Activated CD4-positive, alpha-beta T cell treated with anti-CD3 and anti-CD28 coated beads for 4 hours (primary cell): ENCODE data around the gene POGZ.
A peak's percentile ranks its signal among the peaks of the same experiment; 100 is the strongest.
"Not testable (repeated sequence)": the region's sequence is repeated elsewhere in the genome, so short reads cannot be mapped to it uniquely, and the experiment has no call there.

Experiments
- DNase-seq, 2 donors: peaks; one replicate each; pipeline ENCODE4 v3.0.0-alpha.2; 2020

POGZ gene

DNA sequence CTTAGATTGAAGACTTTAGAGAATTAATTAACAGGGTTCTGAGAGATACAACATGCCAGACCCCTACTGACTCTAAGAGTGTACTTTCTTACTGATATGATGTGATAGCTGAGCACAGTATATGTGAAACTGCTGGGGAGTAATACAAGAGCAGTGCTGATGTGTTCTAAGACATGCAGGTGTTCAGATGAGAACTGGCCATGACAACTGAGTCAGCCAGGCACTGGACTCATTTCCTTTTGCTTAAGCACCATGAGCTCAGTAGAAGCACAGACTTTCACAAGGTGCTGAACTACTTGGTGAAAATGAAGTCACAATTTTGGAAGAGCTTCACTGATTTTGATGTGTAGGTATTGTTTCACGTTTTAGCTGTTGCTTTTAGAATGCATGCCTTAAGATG is 15.9 kb upstream of the POGZ start:
- no peak for DNase-seq

DNA sequence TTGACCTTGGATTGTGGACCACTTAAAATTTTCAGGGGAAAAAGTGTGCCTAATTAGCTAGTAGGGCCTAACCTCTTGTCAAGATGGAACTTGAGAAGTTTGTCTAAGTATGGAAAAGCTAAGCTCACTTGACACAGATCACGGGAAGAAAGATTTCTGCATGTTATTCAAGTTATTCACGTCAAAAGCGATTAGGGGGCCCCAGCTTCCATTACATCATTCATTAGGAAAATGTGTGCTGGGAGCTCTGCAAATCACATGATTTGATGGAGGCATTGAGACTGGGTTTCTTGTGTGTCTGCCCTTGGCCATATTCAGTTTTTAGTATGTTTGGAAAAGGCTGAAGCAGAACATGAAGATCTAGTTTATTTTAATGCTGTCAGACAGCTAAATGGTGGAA is 15.5 kb upstream of the POGZ start:
- no peak for DNase-seq

DNA sequence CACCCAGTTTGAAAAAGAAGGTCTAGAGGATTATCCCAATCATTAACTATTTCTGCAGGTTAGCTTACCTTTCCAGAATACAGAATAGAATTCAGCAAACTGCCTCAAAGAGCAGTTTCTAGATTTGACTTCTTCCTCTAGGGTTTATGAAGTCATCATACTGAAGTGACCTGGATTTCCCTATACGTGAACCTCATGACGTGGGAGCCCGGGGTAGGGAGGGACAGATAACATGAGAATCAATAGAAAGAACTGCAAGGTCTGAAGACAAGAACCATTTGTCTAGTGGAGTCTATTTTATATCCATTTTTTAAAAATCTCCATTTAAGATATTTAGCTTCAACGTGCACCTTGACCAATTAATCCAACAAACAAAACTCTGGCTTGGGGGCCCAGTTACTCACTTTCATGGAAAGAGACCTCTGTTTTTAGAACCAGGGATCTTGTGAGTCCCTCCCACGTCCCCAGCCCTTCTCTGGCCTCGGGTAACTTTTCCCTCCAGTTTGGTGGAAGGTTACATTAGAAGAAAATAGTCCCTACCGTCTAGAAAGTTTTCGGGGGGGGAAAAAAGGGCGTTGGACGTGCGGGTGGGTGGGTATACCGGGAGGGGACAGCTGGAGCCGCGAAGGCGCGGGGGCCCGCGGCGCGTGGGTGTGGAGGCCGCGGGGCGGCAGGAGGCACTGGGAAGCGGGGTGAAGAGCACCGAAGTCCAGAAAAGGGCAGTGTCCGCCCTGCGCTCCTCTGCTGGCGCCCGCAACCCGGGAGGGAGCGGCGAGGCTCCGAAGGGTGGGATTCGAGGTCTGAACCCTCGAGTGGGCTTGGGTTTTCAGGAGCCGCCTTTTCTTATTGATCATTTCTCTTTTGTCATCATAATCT is 13.8 kb upstream of the POGZ start:
- peak; percentile 14 to 22 for DNase-seq

DNA sequence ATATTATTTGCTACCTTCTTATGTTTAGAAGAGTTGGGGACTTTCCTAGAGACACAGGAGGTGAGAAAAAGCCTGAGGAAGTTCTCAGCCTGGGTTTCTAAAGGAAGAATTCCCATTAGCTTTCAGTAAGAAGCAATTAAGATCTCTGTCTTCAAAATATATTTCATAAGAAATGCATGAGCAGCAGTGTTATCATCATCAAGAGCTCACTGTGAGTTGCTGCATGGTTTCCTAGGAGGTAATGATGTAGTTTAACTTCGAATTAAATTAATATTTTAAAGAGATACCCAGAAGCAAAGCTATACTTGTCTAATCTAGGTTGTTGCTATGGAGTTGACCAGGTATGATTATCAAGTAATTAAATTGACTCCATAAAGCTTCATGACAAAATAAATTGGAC is 5.7 kb upstream of the POGZ start:
- DNase-seq: no peak

DNA sequence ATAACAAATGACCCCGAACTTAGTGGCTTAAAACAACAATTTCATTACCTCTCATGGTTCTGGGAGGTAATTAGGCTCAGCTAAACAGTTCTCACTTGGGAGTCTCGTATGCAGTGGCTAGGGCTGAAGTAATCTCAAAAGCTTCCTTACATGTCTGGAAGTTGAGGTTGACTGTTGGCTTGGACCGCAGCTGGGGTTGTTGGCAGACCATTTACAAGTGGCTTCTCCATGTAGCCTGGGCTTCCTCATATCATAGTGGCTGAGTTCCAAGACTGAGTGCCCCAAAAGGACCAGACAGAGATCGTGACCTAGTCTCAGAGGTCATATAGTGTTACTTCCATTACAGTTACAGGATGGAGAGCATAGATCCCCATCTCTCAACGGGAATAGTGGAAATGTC is 2.4 kb upstream of the POGZ start:
- DNase-seq: no peak

DNA sequence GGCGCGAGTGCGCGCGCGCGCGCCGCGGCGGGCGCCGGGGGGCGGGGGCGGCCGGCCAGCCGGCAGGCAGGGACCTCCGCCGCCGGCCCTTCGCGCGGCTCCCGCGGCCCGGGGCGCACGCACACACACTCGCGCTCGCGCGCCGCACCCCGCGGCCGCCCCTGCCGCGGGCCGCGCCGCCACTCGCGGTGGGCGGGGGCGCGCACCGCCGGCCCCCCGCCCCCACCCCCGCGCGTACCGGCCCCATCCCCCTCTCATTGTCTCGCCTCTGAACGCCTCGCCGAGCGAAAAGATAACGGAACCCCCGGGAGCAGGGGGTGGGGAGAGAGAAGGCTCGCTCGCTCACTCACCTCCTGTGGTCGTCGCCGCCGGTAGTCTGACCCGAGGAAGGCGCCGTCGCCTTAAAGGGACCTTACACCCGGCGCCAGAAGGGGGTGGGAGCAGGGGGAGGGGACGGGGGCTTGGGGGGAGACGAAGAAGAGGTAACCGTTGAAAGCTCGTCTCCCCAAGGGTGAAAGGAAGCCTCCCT is 428 bp downstream of the POGZ start:
- peak; percentile 53 to 65 for DNase-seq

DNA sequence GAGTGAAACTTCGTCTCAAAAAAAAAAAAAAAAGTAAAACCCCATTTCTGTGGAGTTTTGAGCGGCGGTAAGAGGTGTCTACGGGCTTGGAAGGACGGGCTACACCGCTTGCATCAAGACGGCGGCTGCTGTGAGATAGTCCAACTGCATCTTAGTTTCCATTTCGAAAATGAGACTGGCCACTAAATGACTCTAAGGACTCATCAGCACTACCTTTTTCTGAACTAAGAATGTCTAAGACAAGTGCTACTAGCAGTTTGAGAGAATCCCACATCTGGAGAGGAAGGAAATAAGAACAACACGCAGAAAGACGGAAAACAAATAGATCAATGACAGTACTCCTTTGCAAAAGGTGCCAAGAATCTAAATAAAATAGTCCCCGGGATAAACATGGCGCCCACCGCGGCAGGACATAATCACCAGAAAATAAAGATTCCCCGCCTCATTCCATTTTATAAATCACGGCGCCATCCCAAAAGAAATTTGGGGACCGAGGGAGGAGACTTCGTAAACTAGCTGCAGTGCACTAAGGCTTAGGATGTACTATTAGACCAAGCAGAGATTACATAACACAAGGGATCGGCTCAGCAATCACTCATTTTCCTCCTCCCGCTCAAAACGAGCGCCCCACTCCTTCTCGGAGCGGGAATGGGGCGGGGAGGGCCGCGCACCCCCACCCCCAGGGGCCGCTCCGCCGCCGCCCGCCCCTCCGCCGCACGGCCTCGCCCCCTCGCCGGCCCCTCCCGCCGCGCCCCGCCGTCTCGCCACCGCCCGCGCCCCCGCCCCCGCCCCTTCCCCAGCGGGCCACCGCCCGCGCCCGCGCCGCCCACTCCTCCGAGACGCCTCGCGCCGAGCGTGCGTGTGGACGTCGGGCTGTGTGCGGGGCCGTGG is 1.1 kb downstream of the POGZ start:
- peak; percentile 69 to 84 for DNase-seq

DNA sequence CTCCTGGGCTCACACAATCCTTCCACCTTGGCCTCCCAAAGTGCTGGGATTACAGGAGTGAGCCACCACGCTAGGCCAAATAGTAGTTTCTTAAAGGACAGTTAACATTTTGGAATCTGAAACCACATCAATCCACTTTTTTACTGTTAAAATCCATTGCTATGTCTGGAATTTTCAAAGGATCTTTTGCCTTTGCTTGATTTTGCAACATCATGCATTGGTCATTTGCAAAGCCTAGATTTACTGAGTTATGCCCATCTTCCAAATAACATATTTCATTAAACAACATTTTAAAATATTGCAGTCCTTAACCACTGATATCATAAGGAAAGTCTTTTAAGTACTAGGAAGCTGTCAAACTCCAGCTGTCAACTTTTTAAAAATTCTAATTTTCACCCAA is 3.3 kb downstream of the POGZ start:
- DNase-seq: no peak

DNA sequence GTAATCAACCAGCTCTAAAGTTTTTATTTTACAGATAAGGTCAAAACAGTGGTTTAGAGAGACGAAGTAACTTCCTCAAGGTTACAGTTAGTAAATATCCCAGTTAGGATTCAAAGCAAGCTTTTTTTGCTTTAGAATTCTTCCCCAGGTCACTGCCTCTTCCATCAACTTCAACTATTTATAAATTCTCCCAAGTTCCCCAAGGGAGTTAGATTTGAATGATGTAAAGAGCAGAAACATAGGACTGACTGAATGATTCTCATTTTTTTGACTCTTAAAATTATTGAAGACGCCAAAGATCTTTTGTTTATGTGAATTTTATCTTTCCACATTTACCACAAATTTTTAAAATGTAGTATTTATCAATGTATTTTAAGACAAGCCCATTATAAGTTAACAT is 4.1 kb downstream of the POGZ start:
- no peak for DNase-seq

DNA sequence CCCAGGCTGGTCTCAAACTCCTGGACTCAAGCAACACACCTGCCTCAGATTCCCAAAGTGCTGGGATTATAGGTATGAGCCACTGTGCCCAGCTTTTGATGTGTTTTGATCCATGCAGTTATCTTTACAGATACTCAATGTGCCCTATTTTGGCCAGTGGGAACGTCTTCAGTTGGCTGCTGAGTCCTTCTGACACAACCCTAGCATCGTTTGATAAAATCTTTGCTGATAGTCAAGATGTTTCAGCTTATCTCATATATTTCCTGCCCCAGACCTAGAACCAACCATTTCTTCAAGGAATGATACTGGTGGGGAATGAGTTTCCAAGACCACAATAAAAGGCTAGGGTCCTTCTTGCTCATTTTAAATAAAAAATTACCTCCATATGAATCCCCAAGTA is 11.6 kb downstream of the POGZ start:
- no peak for DNase-seq

DNA sequence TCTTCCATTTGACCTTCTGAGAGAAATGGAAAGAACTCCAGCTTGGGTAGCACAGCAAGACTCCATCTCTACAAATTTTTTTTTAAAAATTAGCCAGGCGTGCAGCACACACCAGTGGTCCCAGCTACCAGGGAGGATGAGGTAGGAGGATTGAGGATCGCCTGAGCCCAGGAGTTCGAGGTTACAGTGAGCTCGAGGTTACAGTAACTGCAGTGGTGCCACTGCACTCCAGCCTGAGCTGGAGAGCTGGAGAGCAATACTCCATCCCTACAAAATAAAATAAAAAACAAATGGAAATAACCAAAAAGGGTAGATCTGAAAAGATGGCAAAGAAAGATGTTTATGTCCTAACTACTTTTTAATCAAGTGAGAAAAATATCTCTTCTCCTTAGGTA is 14.5 kb downstream of the POGZ start:
- DNase-seq: no peak

DNA sequence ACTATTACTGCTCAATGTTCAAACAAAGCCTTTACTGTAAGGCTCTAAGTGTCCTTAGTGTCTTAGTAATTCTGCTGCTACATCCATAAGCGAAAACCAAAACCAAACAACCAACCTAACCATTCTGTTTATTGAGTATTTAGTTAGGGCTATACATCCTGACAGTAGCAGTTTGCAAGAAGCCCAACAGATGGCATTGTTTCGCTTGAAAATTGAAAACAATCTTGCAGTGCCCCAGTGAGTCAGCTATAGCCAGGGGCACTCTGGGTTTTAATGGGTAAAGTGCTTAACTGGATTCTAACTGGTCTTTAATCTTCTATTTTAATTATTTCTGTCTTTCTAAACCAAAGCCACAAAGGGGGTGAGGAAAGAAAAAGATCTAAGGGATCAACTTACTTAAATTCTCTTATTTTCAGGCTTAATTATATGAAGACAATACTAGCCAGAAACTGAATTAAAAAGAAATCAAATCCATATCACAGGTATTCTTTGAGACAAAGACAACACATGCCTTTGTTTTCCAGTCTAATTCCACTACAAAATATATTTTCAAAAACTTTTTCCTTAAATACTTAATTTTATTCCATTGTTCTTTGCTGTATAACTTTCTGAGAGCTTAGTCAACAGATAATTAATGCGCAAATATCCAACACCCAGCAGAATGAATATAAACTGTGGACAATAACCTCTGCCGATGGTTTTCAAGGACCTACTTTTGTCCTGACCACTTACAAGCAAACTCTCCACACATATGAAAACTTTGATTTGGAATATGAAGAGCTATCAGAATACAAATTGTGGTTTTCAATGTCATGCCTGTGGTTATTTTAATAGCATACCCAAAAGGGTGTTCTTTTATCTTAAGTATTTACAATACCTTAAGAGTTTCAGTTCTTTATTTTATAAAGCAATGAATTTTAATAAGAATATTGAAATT is 15.2 kb downstream of the POGZ start:
- DNase-seq: peak; percentile 55 to 76

DNA sequence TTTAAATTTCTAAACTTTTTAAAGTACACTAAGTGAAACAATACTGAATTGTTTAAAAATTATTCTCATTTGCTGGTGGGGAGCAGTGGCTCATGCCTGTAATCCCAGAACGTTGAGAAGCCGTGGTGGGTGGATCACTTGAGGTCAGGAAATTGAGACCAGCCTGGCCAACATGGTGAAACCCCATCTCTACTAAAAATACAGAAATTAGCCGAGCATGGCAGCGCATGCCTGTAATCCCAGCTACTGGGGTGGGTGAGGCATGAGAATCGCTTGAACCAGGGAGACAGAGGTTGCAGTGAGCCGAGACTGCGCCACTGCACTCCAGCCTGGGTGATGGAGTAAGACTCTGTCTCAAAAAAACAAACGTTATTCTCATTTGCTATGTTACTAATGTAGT is 21.9 kb downstream of the POGZ start:
- not testable (repeated sequence) for DNase-seq

DNA sequence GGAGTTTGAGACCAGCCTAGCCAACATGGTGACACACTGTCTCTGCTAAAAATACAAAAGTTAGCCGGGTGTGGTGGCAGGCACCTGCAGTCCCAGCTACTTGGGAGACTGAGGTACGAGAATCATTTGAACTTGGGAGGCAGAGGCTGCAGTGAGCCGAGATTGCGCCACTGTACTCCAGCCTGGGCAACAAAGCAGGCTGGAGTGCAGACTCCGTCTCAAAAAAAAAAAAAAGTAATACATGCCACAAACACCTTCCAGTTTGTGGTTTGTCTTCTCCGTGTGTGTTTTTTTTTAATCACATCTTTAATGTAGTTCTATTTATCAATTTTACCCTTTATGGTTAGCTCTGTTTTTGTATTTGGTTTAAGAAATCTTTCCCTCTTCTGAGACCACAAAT is 22.3 kb downstream of the POGZ start:
- DNase-seq: no peak

DNA sequence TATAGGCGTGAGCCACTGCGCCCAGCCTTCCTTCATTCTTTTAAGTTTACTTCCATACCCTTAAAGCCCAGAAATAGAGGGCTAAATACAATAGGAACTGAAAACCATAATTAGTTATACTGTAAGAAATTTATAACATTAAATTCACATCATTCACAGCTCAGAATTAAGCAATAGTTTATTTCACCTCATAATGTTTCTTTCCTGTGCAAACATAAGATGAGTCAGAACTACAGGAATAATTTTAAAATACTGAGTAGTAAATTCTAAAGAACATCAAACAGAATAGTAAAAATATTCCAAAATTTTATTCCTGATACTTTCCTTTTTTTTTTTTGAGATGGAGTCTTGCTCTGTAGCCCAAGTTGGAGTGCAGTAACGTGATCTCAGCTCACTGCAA is 24.1 kb downstream of the POGZ start:
- no peak for DNase-seq

DNA sequence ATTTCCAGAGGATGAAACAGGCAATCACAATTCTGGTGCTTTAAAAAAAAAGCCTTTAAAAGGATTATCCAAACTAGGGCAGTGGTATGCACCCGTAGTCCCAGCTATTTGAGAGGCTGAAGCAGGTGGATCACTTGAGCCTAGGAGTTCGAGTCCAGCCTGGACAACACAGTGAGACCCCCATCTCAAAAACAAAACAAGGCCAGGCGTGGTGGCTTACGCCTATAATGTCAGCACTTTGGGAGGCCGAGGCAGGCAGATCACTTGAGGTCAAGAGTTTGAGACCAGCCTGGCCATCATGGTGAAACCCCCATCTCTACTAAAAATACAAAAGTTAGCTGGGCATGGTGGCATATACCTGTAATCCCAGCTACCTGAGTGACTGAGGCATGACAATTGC is 25.5 kb downstream of the POGZ start:
- DNase-seq: not testable (repeated sequence)

DNA sequence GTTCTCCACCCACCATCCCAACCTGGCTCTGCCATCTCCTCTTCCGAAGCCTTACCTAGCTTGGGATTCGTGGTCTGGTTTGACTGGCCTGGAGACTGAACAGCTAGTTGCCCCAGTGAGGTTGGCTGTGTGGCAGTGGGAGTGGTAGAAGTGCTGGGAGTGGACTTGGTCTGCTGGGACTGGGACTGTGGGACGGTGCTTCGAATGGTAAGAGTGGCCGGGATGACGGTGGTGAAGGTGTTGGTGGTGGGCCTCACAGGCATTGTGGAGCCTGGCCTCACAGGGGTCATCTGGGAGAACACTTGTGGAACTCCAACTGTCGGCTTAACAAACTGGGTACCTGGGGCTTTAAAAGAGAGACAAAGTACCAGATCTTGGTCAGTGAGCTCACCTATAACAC is 31.2 kb downstream of the POGZ start:
- DNase-seq: no peak

DNA sequence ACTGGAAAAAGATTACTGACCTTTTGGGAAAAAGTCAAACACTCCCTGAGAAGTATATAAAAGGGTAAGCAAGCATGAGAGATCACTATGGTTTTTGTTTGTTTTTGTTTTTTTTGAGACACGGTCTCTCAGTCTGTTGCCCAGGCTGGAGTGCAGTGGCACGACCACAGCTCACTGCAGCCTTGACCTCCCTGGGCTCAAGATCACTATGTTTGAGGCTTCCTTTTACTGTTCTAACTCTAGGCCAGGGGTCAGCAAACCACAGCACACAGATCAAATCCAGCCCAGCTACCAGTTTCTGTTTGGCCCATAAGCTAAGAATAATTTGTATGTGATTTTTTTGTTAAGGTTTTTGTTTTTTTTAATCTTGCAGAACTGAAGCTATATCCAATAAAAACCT is 34.2 kb downstream of the POGZ start:
- DNase-seq: no peak

DNA sequence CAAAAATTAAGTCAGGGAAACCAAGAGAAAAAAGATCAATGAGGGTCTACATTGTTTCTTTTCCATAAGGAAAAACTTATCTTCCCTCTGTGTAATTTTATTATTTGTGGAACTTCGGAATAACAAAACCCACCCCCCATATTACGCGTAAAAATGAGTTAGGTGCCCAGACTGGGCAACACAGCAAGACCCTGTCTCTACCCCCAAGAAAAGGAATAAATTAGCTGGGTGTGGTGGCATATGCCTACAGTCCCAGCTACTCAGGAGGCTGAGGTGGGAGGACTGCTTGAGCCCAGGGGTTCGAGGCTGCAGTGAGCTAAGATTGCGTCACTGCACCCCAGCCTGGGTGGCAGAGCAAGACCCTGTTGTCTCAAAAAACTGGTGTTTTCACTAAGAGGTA is 39.5 kb downstream of the POGZ start:
- DNase-seq: no peak

DNA sequence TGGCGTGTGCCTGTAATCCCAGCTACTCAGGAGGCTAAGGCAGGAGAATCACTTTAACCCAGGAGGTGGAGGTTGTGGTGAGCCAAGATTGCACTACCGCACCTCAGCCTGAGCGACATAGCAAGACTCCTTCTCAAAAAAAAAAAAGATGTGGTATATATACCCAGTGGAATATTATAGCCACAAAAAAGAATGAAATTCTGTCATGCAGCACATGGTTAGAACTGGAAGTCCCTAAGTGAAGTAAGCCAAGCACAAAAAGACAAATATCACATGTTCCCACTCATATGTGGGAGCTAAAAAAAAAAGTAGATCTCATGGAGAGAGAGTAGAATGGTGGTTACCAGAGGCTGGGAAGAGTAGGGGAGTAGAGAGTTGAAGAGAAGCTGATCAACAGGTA is 41.2 kb downstream of the POGZ start:
- DNase-seq: no peak

DNA sequence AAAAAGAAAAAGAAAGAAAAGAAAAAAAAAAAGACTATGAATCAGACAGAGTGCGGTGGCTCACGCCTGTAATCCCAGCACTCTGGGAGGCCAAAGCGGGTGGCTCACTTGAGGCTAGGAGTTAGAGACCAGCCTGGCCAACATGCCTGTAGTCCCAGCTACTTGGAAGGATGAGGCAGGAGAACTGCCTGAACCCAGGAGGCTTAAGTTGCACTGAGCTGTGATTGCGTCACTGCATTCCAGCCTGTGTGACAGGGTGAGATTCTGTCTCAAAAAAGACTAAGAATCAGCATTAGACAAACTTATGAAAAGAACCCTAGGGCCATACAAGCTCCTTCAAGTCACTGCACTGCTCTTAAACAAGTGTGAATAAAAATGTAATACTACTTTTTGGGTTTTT is 43.1 kb downstream of the POGZ start:
- no peak for DNase-seq

DNA sequence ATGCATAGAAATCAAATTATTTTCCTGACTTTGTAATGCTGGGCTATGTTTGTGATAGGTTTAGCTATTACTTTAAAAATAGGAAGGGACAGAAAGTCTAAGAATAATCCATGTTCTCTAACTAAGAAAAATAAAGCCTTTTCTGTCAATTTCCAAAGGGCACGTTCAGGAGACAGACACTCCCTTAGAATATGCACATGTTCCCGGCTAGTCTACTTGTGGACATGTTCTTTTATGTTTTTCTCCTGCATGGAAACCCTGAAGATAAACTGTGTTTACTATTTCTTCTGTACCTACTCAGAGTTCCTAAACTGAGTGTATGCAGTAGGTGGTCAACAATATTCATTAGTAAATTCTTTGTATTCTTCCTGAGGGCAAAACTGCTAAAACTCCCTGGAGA is 47.4 kb downstream of the POGZ start:
- DNase-seq: no peak

DNA sequence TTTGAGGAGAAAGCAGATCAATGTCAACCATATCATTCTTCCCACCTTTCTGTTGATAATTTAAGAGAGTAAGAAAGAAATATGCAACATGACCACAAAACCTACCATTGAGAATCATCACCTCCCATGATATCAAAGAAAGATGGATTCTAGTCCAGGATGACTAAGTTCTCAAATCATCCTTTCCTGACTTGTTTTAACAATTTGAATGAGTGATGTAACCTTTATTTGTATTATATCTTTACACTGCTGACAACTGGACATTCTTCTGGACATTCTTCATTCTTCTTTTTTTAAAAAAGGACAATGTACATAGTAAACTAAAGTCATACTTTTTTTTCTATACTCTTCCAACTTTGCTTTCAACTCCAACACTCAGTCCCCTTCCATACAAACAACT is 50.4 kb downstream of the POGZ start:
- DNase-seq: no peak
